GM23338 (cell line): ENCODE measurements around the gene FRMD4A. TPM values are rescaled to one million over a fixed set of nuclear protein-coding genes. Genes with fewer than 3 reads are reported as not detected.
"Not testable (repeated sequence)": the region's sequence is repeated elsewhere in the genome, so short reads cannot be mapped to it uniquely, and the experiment has no call there.

Source experiments
- ATAC-seq: fragments of 200-7000 bp; cut with Tn5 transposase; 3 replicates; pipeline ENCODE4 v1.9.1; 2020
- DNase-seq: peaks from one replicate; pipeline ENCODE4 v3.0.0-alpha.2; 2015; ENCODE audit warnings: low spot score
- H2AFZ ChIP-seq: fragments of 200-600 bp; sonication (generic); 2 replicates; pipeline ENCODE4 v1.8.0; 2016; ENCODE audit warnings: antibody characterized with exemption, mild to moderate bottlenecking, moderate library complexity
- H3F3A ChIP-seq: fragments of 200-600 bp; sonication (generic); replicated peaks from 2 replicates; pipeline ENCODE4 v1.8.0; 2017; ENCODE audit warnings: antibody characterized with exemption, mixed run types, low read depth
- H3K27ac ChIP-seq: fragments of 200-600 bp; sonication (generic); 2 replicates; pipeline ENCODE4 v1.6.1; 2016; ENCODE audit warnings: low read depth
- H3K27me3 ChIP-seq: fragments of 200-600 bp; sonication (generic); 2 replicates; pipeline ENCODE4 v1.8.0; 2016; ENCODE audit warnings: mild to moderate bottlenecking, mixed run types, moderate library complexity; ENCODE audit not compliant: insufficient read depth
- H3K36me3 ChIP-seq: fragments of 200-600 bp; sonication (generic); 2 replicates; pipeline ENCODE4 v1.8.0; 2016; ENCODE audit warnings: mild to moderate bottlenecking; ENCODE audit not compliant: insufficient read depth
- H3K4me1 ChIP-seq: fragments of 200-600 bp; sonication (generic); 2 replicates; pipeline ENCODE4 v1.8.0; 2016; ENCODE audit warnings: mild to moderate bottlenecking, moderate library complexity; ENCODE audit not compliant: insufficient read depth
- H3K4me2 ChIP-seq: fragments of 200-600 bp; sonication (generic); 2 replicates; pipeline ENCODE4 v1.7.1; 2017; ENCODE audit warnings: mixed run types
- H3K4me3 ChIP-seq: fragments of 200-600 bp; sonication (generic); 2 replicates; pipeline ENCODE4 v1.6.1; 2016; ENCODE audit warnings: mixed run types
- H3K79me2 ChIP-seq: fragments of 200-600 bp; sonication (generic); replicated peaks from 2 replicates; pipeline ENCODE4 v1.8.0; 2017; ENCODE audit warnings: mild to moderate bottlenecking; ENCODE audit not compliant: insufficient read depth
- H3K9me2 ChIP-seq: fragments of 200-600 bp; sonication (generic); 2 replicates; pipeline ENCODE4 v1.8.0; 2017; ENCODE audit not compliant: insufficient read depth
- H4K20me1 ChIP-seq: fragments of 200-600 bp; sonication (generic); replicated peaks from 2 replicates; pipeline ENCODE4 v1.8.0; 2017; ENCODE audit warnings: mild to moderate bottlenecking; ENCODE audit not compliant: insufficient read depth
- H3K27ac Mint-ChIP-seq: 2 replicates; pipeline ENCODE4 v1.8.0; 2020; ENCODE audit warnings: inconsistent platforms, mild to moderate bottlenecking, moderate library complexity, mixed read lengths
- H3K27me3 Mint-ChIP-seq: 3 replicates; pipeline ENCODE4 v1.8.0; 2022; ENCODE audit warnings: low read depth, mild to moderate bottlenecking, moderate library complexity, mixed read lengths, inconsistent platforms; ENCODE audit not compliant: insufficient read depth, poor library complexity
- H3K36me3 Mint-ChIP-seq: 3 replicates; pipeline ENCODE4 v1.8.0; 2021; ENCODE audit warnings: low read depth, mild to moderate bottlenecking, inconsistent platforms, moderate library complexity, mixed read lengths
- H3K4me1 Mint-ChIP-seq: 3 replicates; pipeline ENCODE4 v1.8.0; 2020; ENCODE audit warnings: mild to moderate bottlenecking, inconsistent platforms, mixed read lengths
- H3K4me3 Mint-ChIP-seq: 3 replicates; pipeline ENCODE4 v1.8.0; 2021; ENCODE audit warnings: moderate library complexity, mild to moderate bottlenecking, inconsistent platforms, mixed read lengths
- H3K9me3 Mint-ChIP-seq: 3 replicates; pipeline ENCODE4 v1.8.0; 2020; ENCODE audit warnings: moderate library complexity, mild to moderate bottlenecking, inconsistent platforms, mixed read lengths
- EZH2 ChIP-seq: fragments of 200-600 bp; sonication (generic); IDR thresholded peaks from one replicate; pipeline ENCODE4 v1.8.0; 2017; ENCODE audit warnings: antibody characterized with exemption, mild to moderate bottlenecking, low read depth; ENCODE audit not compliant: unreplicated experiment
- EZH2phosphoT487 ChIP-seq: fragments of 200-600 bp; sonication (generic); IDR thresholded peaks from one replicate; pipeline ENCODE4 v1.8.1; 2018; ENCODE audit warnings: antibody characterized with exemption; ENCODE audit not compliant: unreplicated experiment
- STAT1 ChIP-seq: IDR thresholded peaks from one replicate; pipeline ENCODE4 v1.6.1; 2016; ENCODE audit warnings: antibody characterized with exemption; ENCODE audit not compliant: unreplicated experiment
- ZNF114 ChIP-seq: fragments of 250-450 bp; sonication (Bioruptor Pico); IDR thresholded peaks from 2 replicates; pipeline ENCODE4 v1.5.0; 2020; ENCODE audit warnings: mild to moderate bottlenecking, moderate library complexity
- ZNF331 ChIP-seq: fragments of 250-450 bp; sonication (Bioruptor Pico); IDR thresholded peaks from 2 replicates; pipeline ENCODE4 v1.5.0; 2020; ENCODE audit warnings: low read depth, mild to moderate bottlenecking, moderate library complexity
- ZNF462 ChIP-seq: fragments of 250-450 bp; sonication (Bioruptor Pico); IDR thresholded peaks from 2 replicates; pipeline ENCODE4 v1.5.0; 2020; ENCODE audit warnings: mild to moderate bottlenecking, moderate library complexity
- polyA plus RNA-seq: library from polyadenylated mRNA; unstranded; fragments of >200 nt; fragmentation: Nextera tagmentation; extraction: Ambion mirVana; gene quantifications from 2 replicates; pipeline ENCODE4 v1.2.1, GENCODE V29; 2016
- total RNA-seq: library from RNA; depleted of rRNA; stranded (reverse); fragments of >200 nt; shearing (Covaris generic); gene quantifications from 2 replicates; pipeline ENCODE4 v1.2.3, GENCODE V29; 2014

Gene FRMD4A
- total and polyA plus RNA-seq, 2 experiments from 2014 or later, result 14.0 to 20.1 TPM

- no peak for ATAC-seq
- Histone ChIP-seq H3K79me2 (peaks cover 21% of the 10 kb centered on the region), H3K4me2 (no peak overlapping the region), H3K9me2 (no peaks in the 10 kb centered on the region), H3K4me3 (no peak overlapping the region), H3K36me3 (no peaks in the 10 kb centered on the region), H2AFZ (no peak overlapping the region), H4K20me1 (no peaks in the 10 kb centered on the region), H3K4me1 (0 out of 2 replicates have a peak, but pooled peaks cover 3% of the 10 kb centered on the region), H3K27me3 (no peaks in the 10 kb centered on the region), H3F3A (no peaks in the 10 kb centered on the region), H3K27ac (no peak overlapping the region)
- H3K9me3 Mint-ChIP-seq, result no peaks in the 10 kb centered on the region; the same call in 2 of the 3 replicates
- TF ChIP-seq STAT1 (no peak), ZNF331 (CRISPR knock-in tag) (no peak), ZNF114 (no peak), EZH2 (no peak)
- no peak overlapping the region for H3K27ac Mint-ChIP-seq
- peaks cover 5% of the 10 kb centered on the region; the same call in 1 of the 3 replicates for H3K36me3 Mint-ChIP-seq
- no peak overlapping the region for H3K4me3 Mint-ChIP-seq
- peaks cover 40% of the 10 kb centered on the region for H3K4me1 Mint-ChIP-seq
- H3K27me3 Mint-ChIP-seq, result peaks cover 2% of the 10 kb centered on the region
- DNase-seq, result no peak
Observed at GRCh38 chr10:13867822-13868221, 462.9 kb downstream of the FRMD4A start.

DNA sequence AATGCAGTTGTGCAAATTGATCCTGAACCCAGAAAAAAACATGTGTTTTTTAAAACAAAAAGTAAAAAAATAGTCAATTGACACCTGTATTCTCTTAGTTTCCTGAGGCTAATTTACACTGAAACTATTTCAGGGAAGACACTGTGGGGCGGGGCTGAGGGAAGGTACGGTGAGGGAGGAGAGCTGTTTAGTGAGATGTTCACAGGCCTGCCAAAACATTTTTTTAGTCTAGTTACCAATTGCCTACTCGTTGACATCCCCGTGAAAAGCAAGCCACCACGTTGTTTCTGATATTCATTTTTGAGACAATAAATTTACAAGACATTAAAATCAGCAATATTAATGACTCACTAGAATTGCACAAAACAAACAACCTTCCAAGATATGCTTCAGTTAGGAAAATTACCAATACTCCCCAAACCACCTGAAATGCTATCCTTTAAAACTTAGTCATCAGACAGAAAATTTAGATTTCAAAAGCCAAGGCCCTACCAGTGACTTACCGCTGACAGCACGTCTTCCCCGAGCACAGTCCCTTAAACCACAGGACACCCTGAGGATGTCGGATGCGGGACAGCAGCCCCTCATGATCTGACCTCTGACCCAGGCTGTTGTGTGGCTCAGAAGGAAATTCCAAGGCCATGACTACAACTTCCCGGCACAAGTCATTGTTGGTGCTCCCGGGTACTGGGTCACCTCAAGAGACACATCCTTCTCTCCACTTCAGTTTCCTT lies 464.8 kb downstream of the FRMD4A start:
- DNase-seq (peak; percentile 76), ATAC-seq (peak; percentile 87)
- Histone ChIP-seq H3K36me3 (no peaks in the 10 kb centered on the region), H3K79me2 (peaks cover 21% of the 10 kb centered on the region), H3K4me1 (0 out of 2 replicates have a peak, but pooled peaks cover 3% of the 10 kb centered on the region), H3K9me2 (no peaks in the 10 kb centered on the region), H3K4me2 (0 out of 2 replicates have a peak overlapping the region, but pooled peaks have one; percentile 11), H4K20me1 (no peaks in the 10 kb centered on the region), H3F3A (no peaks in the 10 kb centered on the region), H3K27ac (peak overlapping the region; percentile 59; the same call in 1 of the 2 replicates), H2AFZ (no peak overlapping the region), H3K4me3 (no peak overlapping the region), H3K27me3 (no peaks in the 10 kb centered on the region)
- Mint-ChIP-seq H3K4me1 (peaks cover 28% of the 10 kb centered on the region), H3K27ac (peak overlapping the region; percentile 39), H3K36me3 (peaks cover 5% of the 10 kb centered on the region; the same call in 1 of the 3 replicates), H3K9me3 (no peaks in the 10 kb centered on the region; the same call in 2 of the 3 replicates), H3K4me3 (no peak overlapping the region), H3K27me3 (peaks cover 2% of the 10 kb centered on the region)
- no peak for TF ChIP-seq EZH2phosphoT487
- peak; percentile 34; the same call in 1 of the 2 replicates for TF ChIP-seq ZNF462
- TF ChIP-seq STAT1, result no peak

DNA sequence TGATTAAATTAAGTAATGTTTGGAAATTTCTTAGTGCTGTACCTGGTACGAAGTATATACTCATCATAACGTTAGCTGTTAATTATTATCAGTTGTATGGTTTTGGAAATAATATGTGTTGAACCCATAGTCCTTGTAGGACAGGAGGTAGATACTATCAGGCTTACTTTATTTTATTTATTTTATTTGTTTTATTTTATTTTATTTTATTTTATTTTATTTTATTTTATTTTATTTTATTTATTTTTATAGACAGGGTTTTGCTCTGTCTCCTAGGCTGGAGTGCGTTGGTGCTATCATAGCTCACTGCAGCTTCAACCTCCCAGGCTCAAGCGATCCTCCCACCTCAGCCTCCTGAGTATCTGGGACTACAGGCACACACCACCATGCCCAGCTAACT lies 465.5 kb downstream of the FRMD4A start:
- H3K79me2 ChIP-seq, result peaks cover 21% of the 10 kb centered on the region
- not testable (repeated sequence) for H3K4me3 Mint-ChIP-seq, H3K27me3 Mint-ChIP-seq, DNase-seq, H3K4me3 ChIP-seq, H3K27ac ChIP-seq, H3K36me3 Mint-ChIP-seq, H3K9me3 Mint-ChIP-seq, H3K27ac Mint-ChIP-seq, H3K4me2 ChIP-seq, H3K36me3 ChIP-seq, ATAC-seq, H3K9me2 ChIP-seq, H2AFZ ChIP-seq, H4K20me1 ChIP-seq, H3K27me3 ChIP-seq, H3F3A ChIP-seq, H3K4me1 ChIP-seq
- H3K4me1 Mint-ChIP-seq, result peaks cover 26% of the 10 kb centered on the region
